WTC11 (cell line): Measurements from ENCODE around the gene NFATC3.

Source experiments
- CTCF ChIP-seq: fragments of 200-600 bp; IDR thresholded peaks from 2 replicates; pipeline ENCODE4 v1.8.0; 2022; ENCODE audit warnings: antibody characterized with exemption
- SP1 ChIP-seq: sonication (generic); formaldehyde crosslinking; conservative IDR thresholded peaks from 2 replicates; pipeline ENCODE4 v1.8.1; 2022; ENCODE audit warnings: missing genetic modification reagents

GRCh38 chr16:68255712-68256111 lies 170.5 kb downstream of the NFATC3 start:
- TF ChIP-seq CTCF (no peak), SP1 (CRISPR knock-in tag) (no peak)
